GM12878 (cell line): Measurements from ENCODE around the gene TRIM39. TPM values are rescaled to one million over a fixed set of nuclear protein-coding genes. Genes with fewer than 3 reads are reported as not detected.

ENCODE experiments used
- ATAC-seq: fragments of 200-7000 bp; cut with Tn5 transposase; 3 replicates; pipeline ENCODE4 v1.9.1; 2020; ENCODE audit warnings: mild to moderate bottlenecking, moderate library complexity
- BruUV-seq: library from RNA; stranded (reverse); fragments of 400-500 nt; replicated peaks from 2 replicates; lab custom pipeline; 2021; lab: Mats Ljungman, UMichigan
- CTCF ChIA-PET: fragments of 300-600 bp; sonication (Branson Sonifier 250); formaldehyde crosslinking; extraction: SDS; loops from one replicate; lab custom pipeline; 2021; ENCODE audit warnings: inconsistent platforms; lab: Yijun Ruan, JAX
- POLR2A ChIA-PET: fragments of 350-600 bp; formaldehyde crosslinking; extraction: SDS; loops from one replicate; lab custom pipeline; 2021; ENCODE audit warnings: inconsistent platforms; lab: Charles Lee
- RAD21 ChIA-PET: fragments of 300-600 bp; sonication (Branson Sonifier 250); formaldehyde crosslinking; loops from one replicate; lab custom pipeline; 2023; ENCODE audit warnings: antibody characterized with exemption; ENCODE audit not compliant: unreplicated experiment; lab: Charles Lee
- SMC1A ChIA-PET: fragments of 300-600 bp; sonication (Branson Sonifier 250); formaldehyde crosslinking; loops from one replicate; lab custom pipeline; 2023; ENCODE audit not compliant: unreplicated experiment, uncharacterized antibody; lab: Charles Lee
- DNase-seq: peaks from one replicate; pipeline ENCODE4 v3.0.0-alpha.2; 2011; ENCODE audit warnings: low read depth, low spot score
- FAIRE-seq: peaks from 3 replicates; lab custom pipeline; 2011; peaks lifted over from hg19 to GRCh38; lab: Jason Lieb, UNC
- H2AFZ ChIP-seq: 2 replicates; pipeline ENCODE4 v1.6.0; 2011; ENCODE audit warnings: low read depth, low read length, control low read depth; ENCODE audit not compliant: control insufficient read depth
- H3K27ac ChIP-seq: 2 replicates; pipeline ENCODE4 v1.5.1; 2011; ENCODE audit warnings: control low read depth; ENCODE audit not compliant: control insufficient read depth, insufficient read depth
- H3K27me3 ChIP-seq, 2 experiments: replicated peaks in 1 of 2; 2 replicates each; pipeline versions ENCODE4 v1.6.0 to v1.6.1; 2011; ENCODE audit warnings: low read length in 1 of 2; ENCODE audit not compliant: control insufficient read depth in 2 of 2, insufficient read depth in 2 of 2
- H3K36me3 ChIP-seq, 2 experiments: 2 replicates each; pipeline ENCODE4 v1.5.1; 2011; ENCODE audit warnings: low read length in 1 of 2; ENCODE audit not compliant: control insufficient read depth in 2 of 2, insufficient read depth in 2 of 2
- H3K4me1 ChIP-seq: 2 replicates; pipeline ENCODE4 v1.6.1; 2011; ENCODE audit warnings: mild to moderate bottlenecking, low read length, moderate library complexity, mixed read lengths; ENCODE audit not compliant: control insufficient read depth, insufficient read depth
- H3K4me2 ChIP-seq: 2 replicates; pipeline ENCODE4 v1.6.0; 2011; ENCODE audit warnings: control low read depth; ENCODE audit not compliant: control insufficient read depth, insufficient read depth
- H3K4me3 ChIP-seq: fragments of 200-600 bp; sonication (generic); 2 replicates; pipeline ENCODE4 v1.5.1; 2016
- H3K79me2 ChIP-seq: 2 replicates; pipeline ENCODE4 v1.6.0; 2011; ENCODE audit warnings: low read length; ENCODE audit not compliant: control insufficient read depth, insufficient read depth
- H3K9ac ChIP-seq: 2 replicates; pipeline ENCODE4 v1.8.0; 2011; ENCODE audit warnings: low read length, control low read depth, mixed read lengths; ENCODE audit not compliant: control insufficient read depth, insufficient read depth
- H3K9me3 ChIP-seq: replicated peaks from 3 replicates; pipeline ENCODE4 v1.5.1; 2011; ENCODE audit warnings: mild to moderate bottlenecking, low read length; ENCODE audit not compliant: control insufficient read depth, insufficient read depth
- H4K20me1 ChIP-seq: 2 replicates; pipeline ENCODE4 v1.6.0; 2011; ENCODE audit not compliant: control insufficient read depth, insufficient read depth
- ATF7 ChIP-seq: fragments of 450-650 bp; IDR thresholded peaks from 2 replicates; pipeline ENCODE4 v1.6.1; 2016; ENCODE audit warnings: low read depth, mild to moderate bottlenecking
- CEBPZ ChIP-seq: fragments of 150-350 bp; IDR thresholded peaks from 2 replicates; pipeline ENCODE4 v1.6.1; 2016; ENCODE audit warnings: low read depth, low read length
- CREB1 ChIP-seq: IDR thresholded peaks from 2 replicates; pipeline ENCODE4 v1.6.1; 2012; ENCODE audit warnings: low read depth, mild to moderate bottlenecking, inconsistent platforms
- CTCF ChIP-seq, 3 experiments: IDR thresholded peaks in 2 of 3; conservative IDR thresholded peaks in 1 of 3; 2 replicates each; pipeline ENCODE4 v1.5.1; 2011; ENCODE audit warnings: low read depth in 3 of 3, low read length in 3 of 3, mild to moderate bottlenecking in 3 of 3, control low read depth in 2 of 3, moderate library complexity in 2 of 3, inconsistent platforms in 1 of 3, mixed read lengths in 1 of 3; ENCODE audit not compliant: control insufficient read depth in 2 of 3, insufficient read depth in 1 of 3; ENCODE audit errors: extremely low read depth in 1 of 3
- FOXK2 ChIP-seq: fragments of 450-650 bp; IDR thresholded peaks from 2 replicates; pipeline ENCODE4 v1.6.1; 2017; ENCODE audit warnings: mild to moderate bottlenecking, moderate library complexity
- NFYB ChIP-seq: IDR thresholded peaks from 2 replicates; pipeline ENCODE4 v1.6.1; 2011; ENCODE audit warnings: low read depth, mild to moderate bottlenecking, low read length, improper control_type of control experiment, moderate library complexity; ENCODE audit not compliant: insufficient read depth
- PAX8 ChIP-seq: fragments of 450-650 bp; IDR thresholded peaks from 2 replicates; pipeline ENCODE4 v1.6.1; 2017; ENCODE audit warnings: mild to moderate bottlenecking, moderate library complexity
- RUNX3 ChIP-seq: IDR thresholded peaks from 2 replicates; pipeline ENCODE4 v1.6.1; 2012; ENCODE audit warnings: low read length, inconsistent platforms
- SMAD1 ChIP-seq: fragments of 450-650 bp; IDR thresholded peaks from 2 replicates; pipeline ENCODE4 v1.6.1; 2018; ENCODE audit warnings: mild to moderate bottlenecking, low read depth; ENCODE audit not compliant: partially characterized antibody
- SMAD5 ChIP-seq: IDR thresholded peaks from 2 replicates; pipeline ENCODE4 v1.6.1; 2016; ENCODE audit warnings: antibody characterized with exemption, low read depth
- STAT1 ChIP-seq: fragments of 450-650 bp; conservative IDR thresholded peaks from 2 replicates; pipeline ENCODE4 v1.6.1; 2014; ENCODE audit warnings: antibody characterized with exemption, mild to moderate bottlenecking
- TCF3 ChIP-seq: IDR thresholded peaks from 2 replicates; pipeline ENCODE4 v1.6.1; 2012; ENCODE audit warnings: low read depth, mild to moderate bottlenecking, low read length, borderline replicate concordance; ENCODE audit not compliant: insufficient read depth
- TCF7 ChIP-seq: IDR thresholded peaks from 2 replicates; pipeline ENCODE4 v1.6.1; 2014; ENCODE audit warnings: antibody characterized with exemption, borderline replicate concordance
- ZNF217 ChIP-seq: fragments of 450-650 bp; IDR thresholded peaks from 2 replicates; pipeline ENCODE4 v1.6.1; 2017; ENCODE audit warnings: antibody characterized with exemption, mild to moderate bottlenecking
- WGBS: methylation state at CpG from one replicate; pipeline ENCODE4 v1.1.6; 2016; ENCODE audit warnings: low lambda C conversion rate; ENCODE audit not compliant: insufficient replicate concordance, insufficient coverage; ENCODE audit errors: missing lambda C conversion rate; 5-methylcytosine and 5-hydroxymethylcytosine counted together
- in situ Hi-C: fragments of 300-500 bp; cut with MboI; formaldehyde crosslinking; loops from 9 replicates; pipeline ENCODE4 v1.14.3; 2018; ENCODE audit warnings: mixed read lengths
- intact Hi-C: fragments of 100-400 bp; cut with micrococcal nuclease; formaldehyde crosslinking; loops from one replicate; pipeline ENCODE4 v1.14.2; 2022; ENCODE audit not compliant: unreplicated experiment
- polyA plus RNA-seq, 11 experiments: library from polyadenylated mRNA; depleted of rRNA in 4 of 11; unstranded in 6 of 11; stranded (reverse) in 5 of 11; fragments of >200 nt; fragmentation: Nextera tagmentation in 4 of 11; fragmentation: Illumina TruSeq in 1 of 11; extraction: Ambion mirVana in 4 of 11; extraction: Trizol in 1 of 11; gene quantifications; 1 replicate in 1 of 11; 2 replicates in 10 of 11; pipeline versions ENCODE4 v1.2.1 to v1.2.3, GENCODE V29; 2011 to 2016; ENCODE audit warnings: inconsistent platforms in 2 of 11, missing spikeins in 2 of 11, low read depth in 1 of 11
- total RNA-seq, 4 experiments: library from RNA; depleted of rRNA in 3 of 4; stranded (reverse); fragments of >200 nt in 3 of 4; fragmentation: Illumina TruSeq in 1 of 4; extraction: Trizol in 1 of 4; gene quantifications; 2 replicates each; pipeline versions ENCODE4 v1.2.1 to v1.2.3, GENCODE V29; 2013 to 2021

Gene TRIM39
- total and polyA plus RNA-seq, 10 of the 15 experiments (the other 5 are each of a cell fraction or from before 2014, with no cell fraction given): 3.0 to 11.9 (median 8.8) TPM

GRCh38 chr6:30323806-30324205, 2.9 kb upstream of the TRIM39 start:
- no peak for ATAC-seq
- no TSS peak for BruUV-seq
- in situ Hi-C loops (no loop called here), intact Hi-C loops (loop anchor here (10.0 kb wide), 1 partner anchor 231 kb away; the partner anchor contains the start of genes GNL1 and PRR3)
- ChIA-PET CTCF (interaction anchor here (0.6 to 1.5 kb wide), 5 partner anchors 19 to 106 kb away, joined by 3 read pairs; no protein-coding TSS in a partner anchor), SMC1A (interaction anchor here (0.6 to 2.1 kb wide), 6 partner anchors 9 to 84 kb away, joined by 3 to 5 read pairs (median 4); no protein-coding TSS in a partner anchor), RAD21 (interaction anchor here (1.3 kb wide), 1 partner anchor 105 kb away, joined by 4 read pairs; no protein-coding TSS in a partner anchor), POLR2A (interaction anchor here (4.0 kb wide), 1 partner anchor 10 kb away, joined by 14 read pairs; no protein-coding TSS in a partner anchor)
- Histone ChIP-seq H2AFZ (no peak overlapping the region), H3K79me2 (peaks cover 78% of the 10 kb centered on the region), H3K9ac (no peak overlapping the region), H3K4me1 (peaks cover 10% of the 10 kb centered on the region), H3K4me3 (no peak overlapping the region), H3K27ac (no peak overlapping the region), H3K9me3 (no peaks in the 10 kb centered on the region; the same call in 2 of the 3 replicates), H4K20me1 (no peaks in the 10 kb centered on the region; the same call in 1 of the 2 replicates), H3K36me3 (peaks cover 0 to 4% of the 10 kb centered on the region in 2 experiments; a peak in 1 of 4 replicates), H3K27me3 (no peaks in the 10 kb centered on the region), H3K4me2 (peak overlapping the region; percentile 47)
- WGBS: 95% methylated on average over 1 of the region's 1 CpG
- FAIRE-seq: no peak
- TF ChIP-seq RUNX3 (no peak), TCF3 (no peak), PAX8 (no peak), ATF7 (no peak), SMAD5 (no peak), ZNF217 (no peak), SMAD1 (no peak), STAT1 (no peak), FOXK2 (no peak), NFYB (no peak), CREB1 (no peak), CTCF (IDR thresholded peaks at IDR 0.05 in 2 of 3, conservative IDR thresholded peaks at IDR 0.05 in 1 of 3; ENCODE audit: control insufficient read depth in 2 of 3, extremely low read depth in 1 of 3, insufficient read depth in 1 of 3, low read depth in 3 of 3, low read length in 3 of 3) (no peak), TCF7 (no peak), CEBPZ (no peak)
- no peak for DNase-seq
